Lower leg skin (tissue), 3 donors: ENCODE results near the gene TMEM130.

Experiments used
- POLR2A ChIP-seq, 2 donors: fragments of 450-650 bp; IDR thresholded peaks; one replicate each; pipeline ENCODE4 v1.6.1; 2016 to 2017; ENCODE audit warnings: antibody characterized with exemption in 2 of 2, mild to moderate bottlenecking in 1 of 2, moderate library complexity in 1 of 2
- TF ChIP-seq, protein P1 (sequence below), 3 donors: fragments of 450-650 bp; IDR thresholded peaks; one replicate each; pipeline ENCODE4 v1.5.1; 2016; ENCODE audit warnings: antibody characterized with exemption in 3 of 3, mild to moderate bottlenecking in 3 of 3, moderate library complexity in 2 of 3

DNA sequence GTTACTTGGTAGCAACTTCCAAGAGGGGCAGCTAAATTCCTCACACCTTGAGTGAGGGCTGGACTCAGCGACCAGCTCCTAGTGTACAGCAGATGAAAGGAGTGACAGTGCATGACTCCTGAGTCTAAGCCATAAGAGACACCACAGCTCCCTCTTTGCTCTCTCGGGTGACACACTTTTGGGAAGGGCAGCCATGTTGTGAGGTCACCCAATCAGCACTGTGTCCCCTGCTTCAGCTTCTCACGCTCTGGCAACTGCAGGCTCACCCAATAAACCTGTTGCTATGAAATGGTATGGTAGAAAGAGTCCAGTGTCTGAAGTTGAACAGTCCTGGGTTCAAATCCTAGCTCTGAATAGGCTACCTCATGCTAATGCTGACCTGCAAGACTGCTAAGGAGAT lies 20.9 kb downstream of the TMEM130 start:
- TF ChIP-seq, protein P1, sequence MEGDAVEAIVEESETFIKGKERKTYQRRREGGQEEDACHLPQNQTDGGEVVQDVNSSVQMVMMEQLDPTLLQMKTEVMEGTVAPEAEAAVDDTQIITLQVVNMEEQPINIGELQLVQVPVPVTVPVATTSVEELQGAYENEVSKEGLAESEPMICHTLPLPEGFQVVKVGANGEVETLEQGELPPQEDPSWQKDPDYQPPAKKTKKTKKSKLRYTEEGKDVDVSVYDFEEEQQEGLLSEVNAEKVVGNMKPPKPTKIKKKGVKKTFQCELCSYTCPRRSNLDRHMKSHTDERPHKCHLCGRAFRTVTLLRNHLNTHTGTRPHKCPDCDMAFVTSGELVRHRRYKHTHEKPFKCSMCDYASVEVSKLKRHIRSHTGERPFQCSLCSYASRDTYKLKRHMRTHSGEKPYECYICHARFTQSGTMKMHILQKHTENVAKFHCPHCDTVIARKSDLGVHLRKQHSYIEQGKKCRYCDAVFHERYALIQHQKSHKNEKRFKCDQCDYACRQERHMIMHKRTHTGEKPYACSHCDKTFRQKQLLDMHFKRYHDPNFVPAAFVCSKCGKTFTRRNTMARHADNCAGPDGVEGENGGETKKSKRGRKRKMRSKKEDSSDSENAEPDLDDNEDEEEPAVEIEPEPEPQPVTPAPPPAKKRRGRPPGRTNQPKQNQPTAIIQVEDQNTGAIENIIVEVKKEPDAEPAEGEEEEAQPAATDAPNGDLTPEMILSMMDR (IDR thresholded peaks at IDR 0.05): no peak
- no peak for TF ChIP-seq POLR2A (IDR thresholded peaks at IDR 0.05)
